Right cardiac atrium (tissue), 5 donors: ENCODE data around the gene CRYBA4. TPM values are rescaled to one million over a fixed set of nuclear protein-coding genes. Genes with fewer than 3 reads are reported as not detected.

Experiments used
- ATAC-seq, 2 donors: fragments of 200-7000 bp; cut with Tn5 transposase; one replicate each; pipeline versions ENCODE4 v1.8.0 to v1.9.1; 2020; ENCODE audit warnings: moderate library complexity in 2 of 2, mild to moderate bottlenecking in 1 of 2
- DNase-seq, 3 donors: peaks; one replicate each; pipeline ENCODE4 v3.0.0-alpha.2; 2020
- H3K27ac ChIP-seq: one replicate; pipeline ENCODE4 v1.5.1; 2013; ENCODE audit warnings: mild to moderate bottlenecking, low read length, control low read depth, moderate library complexity
- H3K27me3 ChIP-seq: one replicate; pipeline ENCODE4 v1.6.1; 2013; ENCODE audit not compliant: control insufficient read depth, insufficient read depth
- H3K4me1 ChIP-seq: one replicate; pipeline ENCODE4 v1.6.1; 2013; ENCODE audit warnings: low read length; ENCODE audit not compliant: control insufficient read depth, insufficient read depth
- H3K4me3 ChIP-seq: one replicate; pipeline ENCODE4 v1.5.1; 2013; ENCODE audit warnings: low read length, control low read depth
- H3K9me3 ChIP-seq: one replicate; pipeline ENCODE4 v1.6.1; 2013; ENCODE audit warnings: low read length; ENCODE audit not compliant: control insufficient read depth
- WGBS: extraction: QIAGEN DNeasy Blood & Tissue Kit; methylation state at CpG from one replicate; pipeline ENCODE4 v1.1.7; 2013; 5-methylcytosine and 5-hydroxymethylcytosine counted together
- intact Hi-C, 4 donors: fragments of 100-400 bp; cut with DNase I; formaldehyde crosslinking; loops; one replicate each; pipeline versions ENCODE4 v1.11.0 to v1.14.0; 2022 to 2023
- polyA plus RNA-seq: library from polyadenylated mRNA; stranded (reverse); fragments of 200-250 nt; gene quantifications from one replicate; pipeline ENCODE4 v1.2.3, GENCODE V29; 2013
- total RNA-seq, 4 donors: library from RNA; stranded (reverse); fragmentation: NEBNext Ultra II Directional; extraction: Animal tissue kit (Norgen Biotek cat#: 25700); gene quantifications; one replicate each; pipeline ENCODE4 v1.2.1, GENCODE V29; 2021
- donor health status: healthy with polysubstance abuse.
- donor health status: DM: no; HTN: yes; CAD: no.
- donor health status: DM: no; HTN: no; CAD: no.
- donor health status: DM: no; HTN: yes; CAD: no; lungs with severe emphysema.
- donor health status: DM: yes; HTN: yes; CAD: no.

Gene CRYBA4
- total and polyA plus RNA-seq, 5 donors = not detected

GRCh38 chr22:26648528-26649388, 27.0 kb downstream of the CRYBA4 start:
- no peak for DNase-seq
- intact Hi-C loops = no loop called here
- Histone ChIP-seq H3K27me3 (no peaks in the 10 kb centered on the region), H3K9me3 (no peaks in the 10 kb centered on the region), H3K4me1 (peaks cover 3% of the 10 kb centered on the region), H3K4me3 (no peak overlapping the region), H3K27ac (no peak overlapping the region)
- no peak for ATAC-seq
- 71% methylated on average over 6 of the region's 6 CpGs for WGBS

DNA sequence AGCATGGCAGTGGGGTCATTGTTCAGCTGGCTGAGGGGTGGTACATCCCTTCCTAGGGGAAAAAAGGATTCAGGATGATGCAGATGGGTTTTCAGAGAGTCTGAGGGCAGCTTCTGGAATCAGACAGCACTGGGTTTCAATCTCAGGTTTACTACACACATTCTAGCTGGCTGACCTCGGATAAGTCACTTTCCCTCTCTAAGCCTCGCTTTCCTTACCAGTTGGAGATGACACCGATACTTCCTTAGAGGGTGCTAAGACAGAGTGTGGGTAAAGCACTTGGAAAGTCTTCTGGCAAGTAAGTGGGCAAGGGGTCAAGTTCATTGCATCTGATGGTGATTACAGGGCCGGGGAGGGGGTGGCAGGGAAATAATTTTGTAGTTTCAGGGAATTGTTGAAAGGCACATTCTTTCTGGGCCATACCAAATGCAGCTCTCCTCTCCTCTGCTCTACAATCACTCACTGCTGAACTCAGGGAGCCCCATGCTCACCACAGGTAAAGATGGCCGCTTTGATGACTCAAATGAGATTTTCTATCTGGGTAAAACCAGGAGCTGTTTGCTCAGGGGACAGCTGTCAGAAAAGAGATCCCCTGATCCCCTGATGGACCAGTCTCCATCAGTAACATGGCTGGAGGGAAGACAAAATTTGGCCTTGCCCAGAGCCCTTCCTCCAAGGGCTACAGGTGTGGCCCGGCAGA, 29.1 kb downstream of the CRYBA4 start:
- H3K4me1 ChIP-seq = no peaks in the 10 kb centered on the region
- intact Hi-C loops = no loop called here
- no peak overlapping the region for H3K4me3 ChIP-seq
- no peak overlapping the region for H3K27ac ChIP-seq
- ATAC-seq = no peak
- no peak for DNase-seq
- 77% methylated on average over 6 of the region's 6 CpGs for WGBS
- no peaks in the 10 kb centered on the region for H3K27me3 ChIP-seq
- H3K9me3 ChIP-seq = no peaks in the 10 kb centered on the region

DNA sequence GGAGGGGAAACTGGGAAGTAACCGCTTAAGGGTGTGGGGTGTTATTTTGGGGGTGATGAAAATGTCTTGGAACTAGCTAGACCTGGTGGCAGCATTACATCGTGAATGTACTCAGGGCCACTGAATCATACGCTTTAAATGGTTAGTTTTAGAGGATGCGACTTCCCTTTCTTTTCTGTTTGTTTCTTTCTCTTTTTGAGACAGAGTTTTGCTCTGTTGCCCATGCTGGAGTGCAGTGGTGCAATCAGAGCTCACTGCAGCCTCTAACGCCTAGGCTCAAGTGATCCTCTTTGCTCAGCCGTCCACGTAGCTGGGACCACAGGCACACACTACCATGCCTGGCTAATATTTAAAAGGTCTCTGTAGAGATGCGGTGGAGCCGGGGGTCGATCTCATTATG, 30.1 kb downstream of the CRYBA4 start:
- Histone ChIP-seq H3K9me3 (no peaks in the 10 kb centered on the region), H3K4me1 (no peaks in the 10 kb centered on the region), H3K4me3 (no peak overlapping the region), H3K27ac (no peak overlapping the region), H3K27me3 (no peaks in the 10 kb centered on the region)
- intact Hi-C loops = no loop called here
- ATAC-seq = no peak
- WGBS = 82% methylated on average over 10 of the region's 10 CpGs
- no peak for DNase-seq

DNA sequence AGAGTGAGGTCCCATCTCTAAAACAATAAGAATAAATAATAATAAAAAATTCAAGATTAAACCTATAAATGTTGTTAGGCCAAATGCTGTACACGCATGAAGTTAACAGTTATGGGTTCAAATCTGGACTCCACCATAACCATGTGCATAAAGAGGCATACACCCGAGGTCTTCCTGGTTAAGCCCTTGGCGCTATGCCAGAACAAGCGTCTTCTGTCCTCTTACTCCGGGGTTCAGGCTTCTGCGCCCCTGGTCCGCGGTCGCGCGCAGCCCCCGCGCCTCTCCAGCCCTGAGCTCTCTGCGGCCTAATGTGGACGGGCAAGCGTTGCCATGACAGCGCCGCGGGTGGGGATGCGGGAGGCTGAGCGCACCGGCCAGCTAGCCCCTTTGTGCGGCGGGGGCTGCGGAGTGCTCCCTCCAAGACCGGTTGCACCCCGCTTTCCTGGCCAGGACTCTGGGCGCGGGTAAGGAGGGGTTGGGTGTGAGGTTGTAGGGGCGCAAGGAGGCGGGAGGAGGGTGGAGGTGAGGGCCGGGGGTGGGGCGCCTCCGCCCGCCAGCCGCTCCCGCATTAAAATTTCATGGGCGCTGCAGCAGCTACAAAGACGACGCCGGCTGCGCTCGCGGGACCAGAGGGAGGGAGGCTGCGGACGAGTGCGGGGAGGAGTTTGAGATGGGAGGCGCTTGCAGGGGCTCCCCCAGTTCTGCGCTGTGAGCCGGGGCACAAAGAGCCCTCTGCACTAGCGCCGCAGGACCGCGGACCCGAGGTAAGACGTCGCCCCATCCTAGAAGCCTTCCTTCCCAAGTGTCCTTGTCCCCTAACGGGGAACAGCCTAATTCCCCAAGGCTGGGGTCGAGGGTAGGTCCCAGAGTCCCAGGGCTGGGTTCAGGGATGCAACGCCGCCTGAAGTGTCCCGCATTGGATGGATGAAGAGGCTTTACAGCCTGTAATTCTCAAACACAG, 35.4 kb downstream of the CRYBA4 start, which contains the start of gene MIAT:
Gene MIAT, plus strand, starts transcription at position 698 of the 961 bp plus-strand sequence.
- Histone ChIP-seq H3K4me1 (no peaks in the 10 kb centered on the region), H3K27ac (no peak within 1 kb of the TSS), H3K27me3 (no peaks in the 10 kb centered on the region), H3K9me3 (no peaks in the 10 kb centered on the region), H3K4me3 (peak within 1 kb of the TSS; percentile 26)
- DNase-seq (peak in 1 of 3 donors; percentile 30), ATAC-seq (peak; percentile 50 to 53)
- intact Hi-C loops = no loop called here
- 2% methylated on average over 62 of the region's 62 CpGs for WGBS

- no peaks in the 10 kb centered on the region for H3K27me3 ChIP-seq
- ATAC-seq (no peak), DNase-seq (no peak)
- no peaks in the 10 kb centered on the region for H3K4me1 ChIP-seq
- peak overlapping the region; percentile 26 for H3K4me3 ChIP-seq
- WGBS = 3% methylated on average over 11 of the region's 11 CpGs
- no peak overlapping the region for H3K27ac ChIP-seq
- H3K9me3 ChIP-seq = no peaks in the 10 kb centered on the region
- intact Hi-C loops = no loop called here
These were observed 36.4 kb downstream of the CRYBA4 start for GRCh38 chr22:26658161-26658560.

DNA sequence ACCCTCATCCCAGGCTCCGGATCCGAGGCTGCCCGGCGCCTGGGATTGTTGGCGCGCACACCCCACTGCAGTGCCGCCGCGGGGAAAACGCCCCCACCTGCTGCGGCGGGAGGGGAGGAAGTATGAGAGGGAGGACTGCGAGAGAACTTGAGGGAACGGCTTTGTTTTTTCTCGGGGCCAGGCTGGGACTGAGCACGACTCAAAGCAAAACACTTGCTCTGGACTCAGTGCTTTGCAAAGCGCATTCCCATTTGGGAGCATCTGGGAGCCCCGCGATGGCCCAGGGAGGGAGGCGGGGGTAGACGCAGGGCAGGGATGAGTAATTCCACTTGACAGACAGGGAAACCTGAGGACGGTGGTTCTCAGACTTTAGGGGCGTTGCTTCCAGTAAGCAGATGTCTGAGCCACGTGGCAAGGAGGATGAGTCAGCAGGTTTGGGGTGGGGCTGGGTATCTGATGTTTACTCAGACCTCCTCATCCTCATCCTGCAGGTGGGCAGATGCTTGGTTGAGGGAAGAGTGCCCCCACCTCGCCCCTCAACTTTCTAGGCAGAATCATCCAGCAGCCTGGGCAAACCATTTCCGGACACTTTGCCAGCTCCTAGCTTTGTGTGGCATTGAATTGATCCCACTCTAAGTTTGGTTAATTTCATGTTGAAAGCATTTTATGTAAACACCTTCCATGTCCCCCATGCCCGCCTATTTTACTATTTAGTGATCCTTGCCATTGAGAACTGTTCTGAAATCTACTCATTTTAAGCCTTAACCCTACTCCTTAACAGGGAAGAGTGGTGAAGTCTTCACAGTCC, 37.1 kb downstream of the CRYBA4 start:
- Histone ChIP-seq H3K27ac (no peak overlapping the region), H3K4me1 (no peaks in the 10 kb centered on the region), H3K4me3 (peak overlapping the region; percentile 26), H3K27me3 (no peaks in the 10 kb centered on the region), H3K9me3 (no peaks in the 10 kb centered on the region)
- WGBS = 5% methylated on average over 27 of the region's 27 CpGs
- DNase-seq (peak in 2 of 3 donors; percentile 37 to 62), ATAC-seq (peak; percentile 47 to 65)
- intact Hi-C loops = no loop called here

DNA sequence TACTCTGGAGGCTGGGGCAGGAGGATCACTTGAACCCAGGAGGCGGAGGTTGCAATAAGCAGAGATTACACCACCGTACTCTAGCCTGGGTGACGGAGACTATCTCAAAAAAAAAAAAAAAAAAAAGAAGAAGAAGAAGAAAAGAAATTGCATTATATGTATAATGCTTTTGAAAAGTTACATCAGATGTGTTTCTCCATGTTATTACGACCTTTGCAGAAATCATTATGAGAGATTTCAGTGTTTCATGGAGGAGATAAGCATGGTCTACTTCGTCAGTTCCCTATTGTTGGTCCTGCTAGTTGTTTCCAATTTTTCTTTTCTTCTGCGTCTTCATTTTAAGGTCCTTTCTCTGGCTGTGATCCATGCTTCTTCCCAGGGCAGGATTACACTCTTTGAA, 38.6 kb downstream of the CRYBA4 start:
- intact Hi-C loops = loop anchor here in 1 of 4 donors (10.0 kb wide), 1 partner anchor 266 kb away; no protein-coding TSS in a partner anchor
- no peak overlapping the region for H3K27ac ChIP-seq
- H3K9me3 ChIP-seq = no peaks in the 10 kb centered on the region
- DNase-seq (no peak), ATAC-seq (no peak)
- WGBS = 76% methylated on average over 6 of the region's 6 CpGs
- H3K27me3 ChIP-seq = no peaks in the 10 kb centered on the region
- H3K4me1 ChIP-seq = no peaks in the 10 kb centered on the region
- H3K4me3 ChIP-seq = no peak overlapping the region

DNA sequence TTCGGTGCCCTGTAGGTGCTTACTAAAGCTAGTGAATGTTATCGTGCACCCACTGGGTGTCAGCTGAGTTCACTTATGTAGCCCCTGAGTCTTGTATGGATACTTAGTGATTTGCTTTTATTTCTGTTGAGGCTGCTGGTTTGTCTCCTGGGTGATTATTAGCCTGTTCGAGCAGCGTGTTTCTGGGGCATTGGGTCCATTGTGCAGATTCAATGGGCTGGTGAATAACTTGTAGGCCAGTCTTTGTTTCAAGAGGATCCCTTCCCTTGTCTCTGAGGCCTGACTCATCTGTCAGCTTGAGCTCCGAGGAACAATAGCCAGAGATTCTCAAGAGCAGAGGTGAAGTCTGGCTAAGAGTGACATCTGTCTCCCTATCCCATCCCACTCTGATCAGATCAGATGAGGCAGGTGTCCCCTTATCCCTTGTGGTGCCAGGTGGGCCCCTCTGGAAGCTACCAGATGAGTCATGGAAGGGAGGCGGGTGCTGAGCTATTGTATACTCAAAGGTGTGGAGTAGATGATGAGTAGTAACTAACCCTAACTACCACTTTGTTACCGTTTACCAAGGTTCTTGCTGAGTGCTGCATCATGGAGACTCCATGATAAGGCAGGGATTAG, 39.3 kb downstream of the CRYBA4 start:
- Histone ChIP-seq H3K4me1 (no peaks in the 10 kb centered on the region), H3K27me3 (no peaks in the 10 kb centered on the region), H3K9me3 (no peaks in the 10 kb centered on the region), H3K27ac (no peak overlapping the region), H3K4me3 (no peak overlapping the region)
- intact Hi-C loops = loop anchor here in 1 of 4 donors (10.0 kb wide), 1 partner anchor 266 kb away; no protein-coding TSS in a partner anchor
- no peak for DNase-seq
- WGBS = 79% methylated on average over 7 of the region's 7 CpGs
- no peak for ATAC-seq

DNA sequence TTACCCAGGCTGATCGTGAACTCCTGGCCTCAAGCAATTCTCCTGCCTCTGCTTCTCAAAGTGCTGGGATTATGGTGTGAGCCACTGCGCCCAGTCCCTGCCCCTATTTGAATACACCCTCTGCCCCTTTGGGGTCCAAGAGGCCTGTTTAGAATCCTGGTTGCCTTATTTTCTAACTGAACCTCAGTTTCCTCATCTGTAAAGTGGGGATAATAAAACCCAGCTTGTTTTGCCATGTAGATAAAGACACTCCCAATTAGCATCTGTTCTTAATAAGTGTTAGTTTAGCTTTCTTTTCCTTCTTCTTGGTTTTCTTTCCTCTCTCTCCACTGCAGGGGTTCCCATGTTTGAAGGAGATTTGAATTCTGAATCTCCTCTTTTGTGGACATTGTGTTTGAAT, 40.4 kb downstream of the CRYBA4 start:
- ATAC-seq (no peak), DNase-seq (no peak)
- WGBS = 97% methylated on average over 2 of the region's 2 CpGs
- intact Hi-C loops = loop anchor here in 1 of 4 donors (10.0 kb wide), 1 partner anchor 267 kb away; no protein-coding TSS in a partner anchor
- Histone ChIP-seq H3K27me3 (no peaks in the 10 kb centered on the region), H3K9me3 (no peaks in the 10 kb centered on the region), H3K27ac (no peak overlapping the region), H3K4me3 (no peak overlapping the region), H3K4me1 (no peaks in the 10 kb centered on the region)
